Measurements from ENCODE around the gene ZNRD2.

Gene ZNRD2

DNA sequence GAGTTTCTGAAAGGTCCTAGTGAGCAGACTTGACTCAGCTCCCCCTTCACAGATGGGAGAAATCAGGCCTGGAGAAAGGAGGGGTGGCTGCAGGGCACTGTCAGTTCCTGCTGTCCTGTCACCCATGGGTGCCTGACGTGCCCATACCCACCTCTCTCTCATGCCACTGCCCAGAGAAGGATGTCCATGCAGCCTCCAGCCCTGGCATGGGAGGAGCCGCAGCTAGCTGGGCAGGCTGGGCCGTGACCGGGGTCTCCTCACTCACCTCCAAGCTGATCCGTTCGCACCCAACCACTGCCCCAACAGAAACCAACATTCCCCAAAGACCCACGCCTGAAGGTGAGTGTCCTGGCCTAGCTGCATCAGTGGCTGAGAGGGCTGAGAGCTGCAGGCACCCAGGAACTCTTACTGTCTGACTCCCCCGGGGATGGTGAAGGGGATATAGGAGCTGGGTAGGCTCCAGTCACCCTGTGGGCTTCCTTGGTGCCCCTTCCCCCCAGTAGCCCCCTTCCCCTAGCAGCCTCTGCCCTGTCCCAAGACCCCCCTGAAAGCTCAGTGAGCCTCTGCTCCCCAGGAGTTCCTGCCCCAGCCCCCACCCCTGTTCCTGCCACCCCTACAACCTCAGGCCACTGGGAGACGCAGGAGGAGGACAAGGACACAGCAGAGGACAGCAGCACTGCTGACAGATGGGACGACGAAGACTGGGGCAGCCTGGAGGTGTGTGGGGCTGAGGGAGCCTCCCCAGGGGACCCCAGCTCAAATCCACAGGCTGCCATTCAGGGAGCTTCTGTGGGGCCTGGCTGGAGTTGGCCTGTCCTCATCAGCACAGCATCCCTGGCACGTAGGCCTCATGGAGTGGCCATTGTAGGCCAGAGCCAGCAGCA, 33.6 kb upstream of the ZNRD2 start:
- TF ChIP-seq, protein P1, sequence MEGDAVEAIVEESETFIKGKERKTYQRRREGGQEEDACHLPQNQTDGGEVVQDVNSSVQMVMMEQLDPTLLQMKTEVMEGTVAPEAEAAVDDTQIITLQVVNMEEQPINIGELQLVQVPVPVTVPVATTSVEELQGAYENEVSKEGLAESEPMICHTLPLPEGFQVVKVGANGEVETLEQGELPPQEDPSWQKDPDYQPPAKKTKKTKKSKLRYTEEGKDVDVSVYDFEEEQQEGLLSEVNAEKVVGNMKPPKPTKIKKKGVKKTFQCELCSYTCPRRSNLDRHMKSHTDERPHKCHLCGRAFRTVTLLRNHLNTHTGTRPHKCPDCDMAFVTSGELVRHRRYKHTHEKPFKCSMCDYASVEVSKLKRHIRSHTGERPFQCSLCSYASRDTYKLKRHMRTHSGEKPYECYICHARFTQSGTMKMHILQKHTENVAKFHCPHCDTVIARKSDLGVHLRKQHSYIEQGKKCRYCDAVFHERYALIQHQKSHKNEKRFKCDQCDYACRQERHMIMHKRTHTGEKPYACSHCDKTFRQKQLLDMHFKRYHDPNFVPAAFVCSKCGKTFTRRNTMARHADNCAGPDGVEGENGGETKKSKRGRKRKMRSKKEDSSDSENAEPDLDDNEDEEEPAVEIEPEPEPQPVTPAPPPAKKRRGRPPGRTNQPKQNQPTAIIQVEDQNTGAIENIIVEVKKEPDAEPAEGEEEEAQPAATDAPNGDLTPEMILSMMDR (IDR thresholded peaks at IDR 0.05; ENCODE audit: low read depth, low read length) = no peak
- DNase-seq (ENCODE audit: extremely low read depth, low read depth) = no peak

DNA sequence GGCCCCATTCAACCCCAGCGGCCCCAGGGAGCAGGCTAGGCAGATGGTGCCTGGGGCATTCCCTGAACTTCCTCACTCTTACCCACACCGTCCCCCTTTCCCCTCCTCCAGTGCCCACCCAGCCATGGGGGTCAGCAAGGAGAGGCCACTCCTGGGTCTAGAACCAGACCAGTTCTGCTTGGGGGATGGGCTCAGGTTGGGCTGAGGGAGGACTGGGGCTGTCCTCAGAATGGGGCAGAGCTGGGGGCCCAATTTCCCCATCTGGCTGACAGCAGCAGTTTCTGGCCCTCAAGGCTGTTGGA, 33.0 kb upstream of the ZNRD2 start:
- TF ChIP-seq, protein P1 (IDR thresholded peaks at IDR 0.05; ENCODE audit: low read depth, low read length) = no peak
- no peak for DNase-seq (ENCODE audit: extremely low read depth, low read depth)

DNA sequence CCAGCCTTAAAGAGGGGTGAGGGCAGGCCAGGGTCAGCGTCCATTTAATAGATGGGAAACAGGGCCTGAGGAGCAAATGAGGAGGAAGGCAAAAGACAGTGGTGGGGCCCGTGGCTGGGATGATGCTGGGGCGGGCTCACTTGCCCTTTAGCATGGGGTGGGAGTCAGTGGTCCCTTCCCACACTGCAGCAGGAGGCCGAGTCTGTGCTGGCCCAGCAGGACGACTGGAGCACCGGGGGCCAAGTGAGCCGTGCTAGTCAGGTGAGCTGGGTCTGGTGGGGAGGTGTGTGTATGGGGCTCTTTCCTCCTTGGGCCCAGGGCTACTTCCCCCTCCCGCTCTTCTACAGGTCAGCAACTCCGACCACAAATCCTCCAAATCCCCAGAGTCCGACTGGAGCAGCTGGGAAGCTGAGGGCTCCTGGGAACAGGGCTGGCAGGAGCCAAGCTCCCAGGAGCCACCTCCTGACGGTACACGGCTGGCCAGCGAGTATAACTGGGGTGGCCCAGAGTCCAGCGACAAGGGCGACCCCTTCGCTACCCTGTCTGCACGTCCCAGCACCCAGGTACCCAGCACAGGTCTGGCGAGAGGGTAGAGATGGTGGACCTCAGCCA, 32.6 kb upstream of the ZNRD2 start:
- DNase-seq (ENCODE audit: extremely low read depth, low read depth) = no peak
- TF ChIP-seq, protein P1 (IDR thresholded peaks at IDR 0.05; ENCODE audit: low read depth, low read length) = no peak

DNA sequence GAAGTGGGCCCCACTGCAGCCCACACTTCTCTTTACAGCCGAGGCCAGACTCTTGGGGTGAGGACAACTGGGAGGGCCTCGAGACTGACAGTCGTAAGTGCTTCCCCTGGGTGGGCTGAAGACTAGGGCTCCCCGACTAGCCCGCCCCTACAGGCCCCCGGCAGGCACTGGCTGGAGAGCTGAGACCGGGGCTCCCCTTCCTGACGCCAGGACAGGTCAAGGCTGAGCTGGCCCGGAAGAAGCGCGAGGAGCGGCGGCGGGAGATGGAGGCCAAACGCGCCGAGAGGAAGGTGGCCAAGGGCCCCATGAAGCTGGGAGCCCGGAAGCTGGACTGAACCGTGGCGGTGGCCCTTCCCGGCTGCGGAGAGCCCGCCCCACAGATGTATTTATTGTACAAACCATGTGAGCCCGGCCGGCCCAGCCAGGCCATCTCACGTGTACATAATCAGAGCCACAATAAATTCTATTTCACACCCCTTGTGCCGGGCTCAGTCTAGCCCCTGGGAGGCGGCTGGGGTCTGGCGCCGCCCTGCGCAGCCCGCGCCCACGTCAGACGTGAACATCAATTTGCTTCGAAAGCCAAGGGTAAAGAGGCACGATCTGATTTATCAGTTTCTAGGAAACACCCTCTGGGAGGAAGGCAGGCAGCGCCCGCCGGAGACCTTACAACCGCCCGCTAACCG, 31.9 kb upstream of the ZNRD2 start:
- TF ChIP-seq, protein P1 (IDR thresholded peaks at IDR 0.05; ENCODE audit: low read depth, low read length) = no peak
- DNase-seq (ENCODE audit: extremely low read depth, low read depth) = no peak

DNA sequence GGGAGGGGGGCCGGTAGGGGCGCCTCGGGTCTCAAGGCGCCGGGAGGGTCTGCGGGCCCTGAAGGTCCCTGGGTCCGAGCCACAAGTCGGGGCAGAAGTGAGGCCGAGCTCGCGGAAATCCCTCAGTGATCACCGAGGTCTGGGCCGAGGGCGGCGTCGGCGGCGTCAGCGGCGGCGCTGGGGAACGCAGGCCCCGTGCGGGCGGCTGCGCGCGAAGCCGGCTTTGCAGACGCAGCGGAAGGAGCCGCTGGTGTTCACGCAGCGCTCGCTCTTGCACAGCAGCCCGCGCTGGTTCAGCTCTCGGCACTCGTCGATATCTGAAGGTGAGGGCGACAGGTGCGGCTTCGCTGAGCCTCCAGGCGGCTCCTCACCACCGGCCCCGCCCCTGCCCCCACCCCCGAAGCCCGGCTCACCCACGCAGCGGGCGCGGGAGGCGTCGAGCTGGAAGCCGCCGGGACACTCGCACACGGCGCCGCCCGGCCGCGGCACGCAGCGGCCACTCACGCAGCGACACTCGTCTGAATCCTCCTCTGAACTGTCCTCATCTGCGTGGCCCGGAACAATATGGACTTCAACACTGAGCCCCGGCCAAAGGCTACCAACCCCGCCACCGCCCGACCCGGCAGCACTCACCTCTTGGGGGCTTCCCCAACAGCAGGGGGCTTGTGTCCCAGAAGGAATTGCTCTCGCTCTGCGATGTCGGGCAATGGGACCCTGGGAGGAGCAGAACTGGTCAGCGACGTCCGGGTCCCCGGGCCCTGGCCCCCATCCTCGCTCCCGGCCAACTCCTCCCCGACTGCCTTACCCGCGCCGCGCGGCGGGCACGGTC, 31.1 kb upstream of the ZNRD2 start:
- TF ChIP-seq, protein P1 (IDR thresholded peaks at IDR 0.05; ENCODE audit: low read depth, low read length) = no peak
- no peak for DNase-seq (ENCODE audit: extremely low read depth, low read depth)

DNA sequence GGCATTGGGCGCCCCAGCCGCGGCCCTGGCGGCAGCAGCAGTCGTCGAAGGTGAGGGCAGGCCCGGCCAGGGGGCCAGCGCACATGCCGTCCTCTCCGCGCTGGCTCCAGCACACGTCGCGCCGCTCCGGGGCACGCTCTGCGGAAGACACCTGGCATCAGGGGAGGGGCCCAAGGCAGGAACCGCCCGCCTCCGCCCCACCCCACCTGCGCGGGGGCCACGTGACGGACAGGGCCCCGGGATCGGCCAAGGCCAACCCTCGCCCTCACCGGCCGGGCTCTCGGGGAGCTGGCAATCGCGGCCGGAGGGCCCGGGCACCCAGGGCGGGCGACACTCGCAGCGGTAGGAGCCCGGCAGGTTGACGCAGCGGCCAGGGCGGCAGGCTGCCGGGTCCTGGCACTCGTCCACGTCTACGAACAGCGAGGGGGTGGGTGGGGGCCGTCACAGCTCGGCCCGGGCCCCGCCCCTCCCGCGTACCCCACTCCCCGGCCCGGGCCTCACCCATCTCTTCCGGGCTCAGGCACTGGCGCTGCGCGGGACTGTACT, 30.5 kb upstream of the ZNRD2 start:
- TF ChIP-seq, protein P1 (IDR thresholded peaks at IDR 0.05; ENCODE audit: low read depth, low read length) = no peak
- DNase-seq (ENCODE audit: extremely low read depth, low read depth) = no peak

Measured in AG09319 (cell line).